Neural progenitor cell (in vitro differentiated cells): Measurements from ENCODE around the gene CCT7. TPM values are rescaled to one million over a fixed set of nuclear protein-coding genes. Genes with fewer than 3 reads are reported as not detected.

ENCODE experiments used
- DNase-seq: peaks from one replicate; pipeline ENCODE4 v3.0.0-alpha.2; 2016; ENCODE audit warnings: low spot score
- H2AFZ ChIP-seq: fragments of 200-600 bp; sonication (generic); replicated peaks from 2 replicates; pipeline ENCODE4 v1.6.1; 2016; ENCODE audit warnings: antibody characterized with exemption
- H3F3A ChIP-seq: fragments of 200-600 bp; sonication (generic); 2 replicates; pipeline ENCODE4 v1.6.1; 2016; ENCODE audit warnings: antibody characterized with exemption, low read depth
- H3K27ac ChIP-seq: fragments of 200-600 bp; sonication (generic); 2 replicates; pipeline ENCODE4 v1.5.1; 2016; ENCODE audit warnings: mild to moderate bottlenecking
- H3K27me3 ChIP-seq: fragments of 200-600 bp; sonication (generic); 2 replicates; pipeline ENCODE4 v1.6.1; 2016; ENCODE audit warnings: mild to moderate bottlenecking, moderate library complexity
- H3K36me3 ChIP-seq: fragments of 200-600 bp; sonication (generic); 2 replicates; pipeline ENCODE4 v1.5.1; 2016
- H3K4me1 ChIP-seq: fragments of 200-600 bp; sonication (generic); 2 replicates; pipeline ENCODE4 v1.6.1; 2016; ENCODE audit warnings: mixed run types
- H3K4me2 ChIP-seq: fragments of 200-600 bp; sonication (generic); 2 replicates; pipeline ENCODE4 v1.6.1; 2016
- H3K4me3 ChIP-seq: fragments of 200-600 bp; sonication (generic); 2 replicates; pipeline ENCODE4 v1.5.1; 2016
- H3K79me2 ChIP-seq: fragments of 200-600 bp; sonication (generic); 2 replicates; pipeline ENCODE4 v1.6.1; 2016; ENCODE audit warnings: low read depth
- H3K9ac ChIP-seq: fragments of 200-600 bp; sonication (generic); 2 replicates; pipeline ENCODE4 v1.6.1; 2016
- H3K9me3 ChIP-seq: fragments of 200-600 bp; sonication (generic); 2 replicates; pipeline ENCODE4 v1.5.1; 2016; ENCODE audit warnings: low read depth
- H4K20me1 ChIP-seq: fragments of 200-600 bp; sonication (generic); 2 replicates; pipeline ENCODE4 v1.6.1; 2016; ENCODE audit warnings: low read depth
- H3K27ac Mint-ChIP-seq: 3 replicates; pipeline ENCODE4 v1.8.0; 2021; ENCODE audit warnings: mixed read lengths
- H3K27me3 Mint-ChIP-seq: 2 replicates; pipeline ENCODE4 v1.8.0; 2022; ENCODE audit warnings: low read depth, mild to moderate bottlenecking, inconsistent platforms, moderate library complexity, mixed read lengths; ENCODE audit not compliant: insufficient read depth
- H3K36me3 Mint-ChIP-seq: 3 replicates; pipeline ENCODE4 v1.8.0; 2021; ENCODE audit warnings: mixed read lengths
- H3K4me1 Mint-ChIP-seq: 3 replicates; pipeline ENCODE4 v1.8.0; 2021; ENCODE audit warnings: mixed read lengths
- H3K4me3 Mint-ChIP-seq: 3 replicates; pipeline ENCODE4 v1.8.0; 2021; ENCODE audit warnings: mild to moderate bottlenecking, moderate library complexity, mixed read lengths
- H3K9me3 Mint-ChIP-seq: 3 replicates; pipeline ENCODE4 v1.8.0; 2020; ENCODE audit warnings: mixed read lengths
- CTCF ChIP-seq: fragments of 200-600 bp; sonication (generic); IDR thresholded peaks from 2 replicates; pipeline ENCODE4 v1.5.1; 2017; ENCODE audit warnings: antibody characterized with exemption, mild to moderate bottlenecking
- EZH2 ChIP-seq: fragments of 200-600 bp; sonication (generic); IDR thresholded peaks from 2 replicates; pipeline ENCODE4 v1.6.1; 2017; ENCODE audit warnings: antibody characterized with exemption, mild to moderate bottlenecking, moderate library complexity
- EZH2phosphoT487 ChIP-seq: fragments of 200-600 bp; sonication (generic); IDR thresholded peaks from 2 replicates; pipeline ENCODE4 v1.6.1; 2017; ENCODE audit warnings: antibody characterized with exemption
- total RNA-seq: library from RNA; depleted of rRNA; stranded (reverse); fragments of >200 nt; gene quantifications from 2 replicates; pipeline ENCODE4 v1.2.3, GENCODE V29; 2015; ENCODE audit warnings: low replicate concordance

Gene CCT7
- total RNA-seq, 1 donor from 2014 or later = 456 TPM

DNA sequence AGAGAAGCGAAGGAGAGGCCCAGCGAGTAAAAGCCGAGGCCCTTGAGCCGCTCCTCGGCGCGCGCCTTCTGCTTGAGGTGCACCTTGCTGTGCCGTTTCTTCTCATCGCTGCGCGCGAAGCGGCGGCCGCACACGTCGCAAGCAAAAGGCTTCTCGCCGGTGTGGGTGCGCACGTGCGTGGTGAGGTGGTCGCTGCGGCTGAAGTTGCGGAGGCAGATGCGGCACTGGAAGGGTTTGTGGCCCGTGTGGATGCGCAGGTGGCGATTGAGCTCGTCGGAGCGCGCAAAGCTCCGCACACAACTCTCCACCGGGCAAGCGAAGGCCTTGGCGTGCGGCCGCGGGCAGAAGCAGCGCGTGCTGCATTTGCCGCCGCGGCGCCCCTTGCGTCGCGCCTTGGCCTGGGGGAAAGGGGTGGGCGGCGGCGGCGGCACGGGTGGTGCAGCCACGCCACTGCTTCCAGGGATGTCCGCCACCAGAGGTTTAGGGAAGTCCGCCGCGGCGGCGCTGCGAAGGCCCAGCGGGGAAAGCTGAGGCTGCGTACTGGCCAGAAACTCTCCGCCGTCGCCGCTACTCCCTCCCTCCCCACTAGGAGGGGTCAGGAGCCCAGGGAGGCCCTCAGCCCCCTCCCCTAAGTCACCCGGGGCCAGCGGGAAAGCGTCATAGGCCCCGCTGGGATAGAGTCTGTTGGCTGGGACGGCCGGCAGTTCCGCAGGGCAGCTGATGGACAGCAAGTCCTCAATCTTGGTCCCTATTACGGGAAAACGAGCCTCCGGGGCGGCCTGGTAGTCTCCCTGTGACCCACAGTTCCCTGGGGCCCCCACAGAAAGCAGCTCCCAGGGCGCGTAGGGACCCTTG is 57.6 kb downstream of the CCT7 start:
- peak; percentile 79 for DNase-seq
- Mint-ChIP-seq H3K36me3 (no peaks in the 10 kb centered on the region), H3K27me3 (peaks cover 83% of the 10 kb centered on the region), H3K4me1 (peaks cover 7% of the 10 kb centered on the region), H3K4me3 (peak overlapping the region; percentile 58), H3K9me3 (no peaks in the 10 kb centered on the region), H3K27ac (no peak overlapping the region)
- no peaks in the 10 kb centered on the region for H3K9me3 ChIP-seq
- H4K20me1 ChIP-seq = peaks cover 38% of the 10 kb centered on the region
- no peaks in the 10 kb centered on the region for H3K79me2 ChIP-seq
- peaks cover 100% of the 10 kb centered on the region for H3K27me3 ChIP-seq
- no peak overlapping the region for H3K27ac ChIP-seq
- peaks cover 14% of the 10 kb centered on the region for H3F3A ChIP-seq
- peak overlapping the region; percentile 26 for H3K4me3 ChIP-seq
- H3K4me1 ChIP-seq = peaks cover 3% of the 10 kb centered on the region
- H2AFZ ChIP-seq = no peak overlapping the region
- no peaks in the 10 kb centered on the region for H3K36me3 ChIP-seq
- H3K9ac ChIP-seq = no peak overlapping the region
- TF ChIP-seq EZH2phosphoT487 (peak; percentile 94), EZH2 (peak; percentile 100), CTCF (peak; percentile 42)
- H3K4me2 ChIP-seq = peak overlapping the region; percentile 74

DNA sequence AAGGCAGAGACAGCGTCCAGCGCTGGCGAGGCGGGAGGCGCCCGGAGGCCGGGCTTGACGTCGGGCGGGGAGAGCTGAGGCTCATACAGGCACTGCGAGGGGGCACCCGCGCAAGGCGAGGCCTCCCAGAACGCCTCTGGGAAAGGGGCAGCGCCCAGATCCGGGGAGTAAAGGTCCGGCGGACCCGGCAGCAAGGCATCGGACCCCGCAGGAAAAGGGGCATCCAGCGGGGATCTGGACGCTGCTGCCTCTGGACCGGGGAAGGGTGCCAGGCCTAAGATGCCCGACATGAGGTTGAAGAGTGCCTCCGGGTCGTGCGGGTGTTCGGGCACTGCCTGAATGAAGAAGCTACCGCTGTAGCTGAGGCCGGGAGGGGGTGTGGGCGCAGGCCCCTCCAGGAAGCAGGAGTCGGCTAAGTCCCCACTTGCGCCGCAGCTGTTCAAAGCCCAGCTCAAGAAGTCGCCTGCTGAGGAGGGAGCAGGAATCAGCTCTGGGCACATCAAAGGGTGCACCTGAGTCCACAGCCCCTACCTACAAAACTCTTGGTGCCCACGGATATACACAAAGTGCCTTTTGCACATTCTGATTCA is 58.3 kb downstream of the CCT7 start:
- H3F3A ChIP-seq = peaks cover 14% of the 10 kb centered on the region
- no peak overlapping the region for H2AFZ ChIP-seq
- peaks cover 15% of the 10 kb centered on the region for H3K4me1 Mint-ChIP-seq
- no peaks in the 10 kb centered on the region for H3K79me2 ChIP-seq
- H3K27me3 ChIP-seq = peaks cover 100% of the 10 kb centered on the region
- no peak overlapping the region for H3K27ac ChIP-seq
- peak overlapping the region; percentile 64 for H3K4me3 Mint-ChIP-seq
- H3K27ac Mint-ChIP-seq = no peak overlapping the region
- H3K9me3 Mint-ChIP-seq = no peaks in the 10 kb centered on the region
- H3K9me3 ChIP-seq = no peaks in the 10 kb centered on the region
- H3K36me3 Mint-ChIP-seq = no peaks in the 10 kb centered on the region
- peak overlapping the region; percentile 93 for H3K4me2 ChIP-seq
- H3K36me3 ChIP-seq = no peaks in the 10 kb centered on the region
- H3K4me1 ChIP-seq = peaks cover 3% of the 10 kb centered on the region
- peaks cover 36% of the 10 kb centered on the region for H4K20me1 ChIP-seq
- peaks cover 79% of the 10 kb centered on the region for H3K27me3 Mint-ChIP-seq
- peak; percentile 50 for TF ChIP-seq EZH2phosphoT487
- TF ChIP-seq EZH2 = peak; percentile 68
- no peak for TF ChIP-seq CTCF
- DNase-seq = no peak
- H3K9ac ChIP-seq = no peak overlapping the region
- H3K4me3 ChIP-seq = peak overlapping the region; percentile 64

GRCh38 chr2:73292906-73293533 is 58.9 kb downstream of the CCT7 start:
- no peaks in the 10 kb centered on the region for H3K9me3 Mint-ChIP-seq
- Histone ChIP-seq H2AFZ (peak overlapping the region; percentile 88), H3K36me3 (no peaks in the 10 kb centered on the region), H3K9ac (no peak overlapping the region), H3K4me1 (peaks cover 3% of the 10 kb centered on the region), H3K4me3 (peak overlapping the region; percentile 64), H4K20me1 (peaks cover 35% of the 10 kb centered on the region), H3K79me2 (no peaks in the 10 kb centered on the region), H3K27me3 (peaks cover 100% of the 10 kb centered on the region), H3K4me2 (peak overlapping the region; percentile 93), H3K9me3 (no peaks in the 10 kb centered on the region), H3K27ac (no peak overlapping the region), H3F3A (peaks cover 14% of the 10 kb centered on the region)
- H3K27ac Mint-ChIP-seq = no peak overlapping the region
- DNase-seq = peak; percentile 43
- TF ChIP-seq CTCF (no peak), EZH2 (peak; percentile 72), EZH2phosphoT487 (peak; percentile 82)
- no peaks in the 10 kb centered on the region for H3K36me3 Mint-ChIP-seq
- peaks cover 19% of the 10 kb centered on the region for H3K4me1 Mint-ChIP-seq
- H3K27me3 Mint-ChIP-seq = peaks cover 81% of the 10 kb centered on the region
- H3K4me3 Mint-ChIP-seq = peak overlapping the region; percentile 64
